Kidney glomerular epithelial cell (primary cell): ENCODE measurements around the gene USP35.
"Not testable (repeated sequence)": the region's sequence is repeated elsewhere in the genome, so short reads cannot be mapped to it uniquely, and the experiment has no call there.

Experiments used
- DNase-seq: peaks from one replicate; lab custom pipeline; 2025; lab: John Stamatoyannopoulos, UW

Gene USP35

GRCh38 chr11:78168539-78169477 is 19.9 kb upstream of the USP35 start:
- DNase-seq: peak; percentile 44

GRCh38 chr11:78170413-78170812 is 18.3 kb upstream of the USP35 start:
- DNase-seq: no peak

- no peak for DNase-seq
Observed at GRCh38 chr11:78170874-78171549, 17.7 kb upstream of the USP35 start.

GRCh38 chr11:78171951-78172350 is 16.8 kb upstream of the USP35 start:
- DNase-seq: no peak

- DNase-seq: not testable (repeated sequence)
Observed at GRCh38 chr11:78175862-78176261, 12.9 kb upstream of the USP35 start.

GRCh38 chr11:78176605-78177141 is 12.0 kb upstream of the USP35 start:
- DNase-seq: no peak

- DNase-seq: no peak
Observed at GRCh38 chr11:78177216-78177615, 11.5 kb upstream of the USP35 start.

- no peak for DNase-seq
Observed at GRCh38 chr11:78179459-78180071, 9.2 kb upstream of the USP35 start.

- no peak for DNase-seq
Observed at GRCh38 chr11:78180751-78181150, 8.0 kb upstream of the USP35 start.

GRCh38 chr11:78181185-78181584 is 7.5 kb upstream of the USP35 start:
- no peak for DNase-seq

- peak; percentile 54 for DNase-seq
Observed at GRCh38 chr11:78187366-78188285, 1.1 kb upstream of the USP35 start.

GRCh38 chr11:78189174-78189724 is 530 bp downstream of the USP35 start:
- DNase-seq: no peak

GRCh38 chr11:78189851-78190250 is 1.1 kb downstream of the USP35 start:
- DNase-seq: no peak

- DNase-seq: no peak
Observed at GRCh38 chr11:78190374-78190773, 1.7 kb downstream of the USP35 start.

- no peak for DNase-seq
Observed at GRCh38 chr11:78190871-78191538, 2.3 kb downstream of the USP35 start.

- DNase-seq: peak; percentile 25
Observed at GRCh38 chr11:78192223-78192719, 3.6 kb downstream of the USP35 start.

GRCh38 chr11:78192911-78193351 is 4.2 kb downstream of the USP35 start:
- no peak for DNase-seq

GRCh38 chr11:78193806-78194205 is 5.1 kb downstream of the USP35 start:
- DNase-seq: no peak

GRCh38 chr11:78194490-78194889 is 5.8 kb downstream of the USP35 start:
- peak; percentile 23 for DNase-seq

- no peak for DNase-seq
Observed at GRCh38 chr11:78195917-78196560, 7.3 kb downstream of the USP35 start.
